Skeletal muscle satellite cell (primary cell): ENCODE results near the gene BBS10. TPM values are rescaled to one million over a fixed set of nuclear protein-coding genes. Genes with fewer than 3 reads are reported as not detected.
"Not testable (repeated sequence)": the region's sequence is repeated elsewhere in the genome, so short reads cannot be mapped to it uniquely, and the experiment has no call there.

ENCODE experiments used
- H3K27me3 ChIP-seq: 2 replicates; pipeline ENCODE4 v1.7.0; 2013; ENCODE audit warnings: low read length; ENCODE audit not compliant: control insufficient read depth, insufficient read depth
- H3K36me3 ChIP-seq: 2 replicates; pipeline ENCODE4 v1.7.0; 2013; ENCODE audit warnings: mild to moderate bottlenecking, control low read depth, low read length; ENCODE audit not compliant: insufficient read depth
- H3K4me1 ChIP-seq: 2 replicates; pipeline ENCODE4 v1.7.0; 2013; ENCODE audit warnings: low read length; ENCODE audit not compliant: control insufficient read depth, insufficient read depth
- H3K4me2 ChIP-seq: 2 replicates; pipeline ENCODE4 v1.7.0; 2013; ENCODE audit warnings: mild to moderate bottlenecking, low read length
- H3K4me3 ChIP-seq: 2 replicates; pipeline ENCODE4 v1.7.0; 2013; ENCODE audit warnings: low read length
- H3K9ac ChIP-seq: 2 replicates; pipeline ENCODE4 v1.7.0; 2013; ENCODE audit warnings: mild to moderate bottlenecking, low read depth, low read length, moderate library complexity
- H3K9me3 ChIP-seq: replicated peaks from 2 replicates; pipeline ENCODE4 v1.7.0; 2013; ENCODE audit warnings: mild to moderate bottlenecking, control low read depth, low read length
- total RNA-seq: library from RNA; depleted of rRNA; stranded (reverse); fragments of >200 nt; gene quantifications from 2 replicates; pipeline ENCODE4 v1.2.3, GENCODE V29; 2012; rRNA removed

BBS10 gene
- 8.4 and 9.0 TPM in 2 replicates for total RNA-seq

DNA sequence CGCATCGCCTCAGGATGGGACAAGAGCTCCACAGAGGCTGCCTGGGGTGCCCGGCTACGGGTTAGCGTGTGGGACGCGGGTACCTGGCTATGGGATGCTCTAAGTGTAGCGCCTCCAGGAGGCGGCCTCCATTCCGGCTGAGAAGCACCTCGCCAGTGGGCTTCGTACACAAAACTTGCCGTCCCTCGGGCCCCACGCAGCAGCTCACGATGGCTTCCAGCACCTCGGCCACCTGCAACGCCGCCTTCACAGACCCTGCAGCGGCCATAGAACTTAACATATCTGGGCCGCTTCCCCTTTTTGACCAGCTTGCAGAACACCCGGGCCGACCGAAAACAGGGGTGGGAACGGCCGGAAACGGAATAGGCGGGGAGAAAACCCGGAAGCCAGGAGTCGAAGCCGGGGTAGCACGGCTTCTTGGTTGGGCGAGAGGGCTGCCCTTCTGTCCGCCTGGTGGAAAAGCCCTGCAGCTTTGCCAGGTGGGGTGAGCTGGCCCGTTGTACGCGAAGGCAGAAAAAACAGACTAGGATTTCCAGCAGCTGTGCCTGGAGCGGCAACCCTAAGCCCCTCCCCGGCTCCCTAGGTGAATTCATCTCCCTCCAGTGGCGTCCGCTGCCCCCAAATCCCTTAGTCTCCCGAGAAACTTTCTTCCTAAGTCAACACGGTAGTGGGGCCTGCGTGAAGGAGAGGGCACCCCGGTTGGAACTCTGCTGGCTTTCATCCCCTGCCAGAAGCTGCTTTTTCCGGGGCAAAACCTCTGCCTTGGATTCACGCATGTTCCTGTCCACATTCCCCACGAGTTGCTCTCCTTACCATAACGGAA lies at the start of gene BBS10:
TSS of gene BBS10 (minus strand) at position 337 of the 823 bp plus-strand sequence. CDS start at position 280, 57 bp downstream.
- Histone ChIP-seq H3K9me3 (no peaks in the 10 kb centered on the region), H3K4me3 (peak within 1 kb of the TSS; percentile 90), H3K9ac (peak within 1 kb of the TSS; percentile 91), H3K4me2 (peak within 1 kb of the TSS; percentile 85), H3K27me3 (no peaks in the 10 kb centered on the region), H3K36me3 (no peaks in the 10 kb centered on the region), H3K4me1 (peaks cover 19% of the 10 kb centered on the region)

DNA sequence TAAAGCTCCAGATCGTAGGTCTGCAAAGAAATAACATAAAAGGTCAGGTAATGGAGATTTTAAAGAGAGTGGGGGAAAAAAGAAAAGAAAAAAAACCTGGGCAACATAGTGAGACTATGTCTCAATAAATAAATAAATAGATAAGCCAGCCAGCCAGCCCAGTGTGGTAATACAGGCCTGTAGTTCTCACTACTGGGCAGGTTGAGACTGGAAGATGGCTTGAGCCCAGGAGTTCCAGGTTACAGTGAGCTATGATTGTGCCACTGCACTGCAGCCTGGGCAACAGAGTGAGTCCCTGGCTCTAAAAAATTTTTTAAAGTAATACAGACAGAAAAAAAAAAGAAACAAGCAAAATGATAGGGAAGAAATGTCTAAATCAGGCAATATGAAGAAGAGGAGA lies 43.2 kb upstream of the BBS10 start:
- no peak overlapping the region for H3K4me2 ChIP-seq
- H3K4me1 ChIP-seq = no peaks in the 10 kb centered on the region
- H3K27me3 ChIP-seq = no peaks in the 10 kb centered on the region
- peaks cover 44% of the 10 kb centered on the region for H3K36me3 ChIP-seq
- H3K9me3 ChIP-seq = no peaks in the 10 kb centered on the region
- H3K4me3 ChIP-seq = no peak overlapping the region
- H3K9ac ChIP-seq = no peak overlapping the region

DNA sequence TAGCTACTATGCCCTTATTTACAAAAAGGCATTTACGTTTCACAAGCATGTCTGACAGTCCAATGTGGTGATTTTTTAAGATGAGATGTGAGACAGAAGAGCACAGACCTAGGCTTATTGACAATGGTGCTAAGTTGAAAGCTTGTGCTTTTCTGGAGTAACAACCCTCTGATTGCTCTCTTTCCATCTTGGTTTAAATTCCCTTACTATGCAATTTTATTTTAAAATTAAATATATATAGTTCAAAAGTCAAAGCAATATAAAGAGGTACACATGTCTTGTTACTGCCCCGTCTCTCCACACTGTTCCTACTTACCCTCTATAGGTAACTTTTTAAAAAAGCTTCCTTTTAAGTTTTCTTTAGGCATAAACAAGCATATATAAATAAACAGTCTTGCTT lies 39.4 kb upstream of the BBS10 start:
- H3K9me3 ChIP-seq = no peaks in the 10 kb centered on the region
- no peaks in the 10 kb centered on the region for H3K27me3 ChIP-seq
- no peak overlapping the region for H3K4me2 ChIP-seq
- no peak overlapping the region for H3K9ac ChIP-seq
- peaks cover 51% of the 10 kb centered on the region for H3K36me3 ChIP-seq
- no peaks in the 10 kb centered on the region for H3K4me1 ChIP-seq
- no peak overlapping the region for H3K4me3 ChIP-seq

DNA sequence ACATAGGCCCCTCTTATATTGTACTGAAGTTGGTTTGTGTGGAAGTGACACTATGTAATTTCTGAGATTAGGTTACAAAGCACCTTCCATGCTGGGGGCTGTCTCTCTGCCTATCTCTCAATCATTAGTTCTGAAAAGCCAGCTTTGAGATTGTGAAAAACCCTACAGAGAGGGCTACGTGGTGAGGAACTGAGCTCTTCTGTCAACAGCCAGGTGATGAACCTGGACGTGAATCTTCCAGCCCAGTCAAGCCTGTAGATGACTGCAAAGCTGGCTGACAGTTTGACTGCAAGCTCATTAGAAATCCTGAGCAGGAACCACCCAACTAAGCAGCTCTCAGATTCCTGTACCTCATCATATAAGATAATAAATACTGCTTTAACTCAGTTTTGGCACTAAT lies 36.3 kb upstream of the BBS10 start:
- H3K9me3 ChIP-seq = no peaks in the 10 kb centered on the region
- H3K4me3 ChIP-seq = no peak overlapping the region
- H3K4me1 ChIP-seq = no peaks in the 10 kb centered on the region
- H3K9ac ChIP-seq = no peak overlapping the region
- no peak overlapping the region for H3K4me2 ChIP-seq
- peaks cover 35% of the 10 kb centered on the region for H3K36me3 ChIP-seq
- H3K27me3 ChIP-seq = no peaks in the 10 kb centered on the region

DNA sequence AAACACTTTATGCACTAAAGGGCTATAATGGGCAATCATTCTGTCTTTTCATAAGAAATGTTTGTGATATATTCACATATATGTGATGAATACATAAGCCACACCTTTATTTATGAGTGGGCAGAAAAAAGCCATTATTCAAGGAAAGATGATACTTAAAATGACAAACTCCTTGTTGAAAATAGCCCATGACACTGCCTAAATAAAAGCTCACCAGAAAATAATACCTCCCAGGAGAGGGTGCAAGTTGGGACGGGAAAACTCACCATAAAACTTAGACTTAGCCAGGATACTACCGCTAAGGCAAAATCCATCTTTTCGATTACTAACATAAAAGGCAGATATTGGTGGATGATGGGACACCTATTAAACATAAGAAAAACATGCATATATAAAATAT lies 35.8 kb upstream of the BBS10 start:
- Histone ChIP-seq H3K4me3 (no peak overlapping the region), H3K4me1 (no peaks in the 10 kb centered on the region), H3K9me3 (no peaks in the 10 kb centered on the region), H3K36me3 (peaks cover 30% of the 10 kb centered on the region), H3K9ac (no peak overlapping the region), H3K4me2 (no peak overlapping the region), H3K27me3 (no peaks in the 10 kb centered on the region)

DNA sequence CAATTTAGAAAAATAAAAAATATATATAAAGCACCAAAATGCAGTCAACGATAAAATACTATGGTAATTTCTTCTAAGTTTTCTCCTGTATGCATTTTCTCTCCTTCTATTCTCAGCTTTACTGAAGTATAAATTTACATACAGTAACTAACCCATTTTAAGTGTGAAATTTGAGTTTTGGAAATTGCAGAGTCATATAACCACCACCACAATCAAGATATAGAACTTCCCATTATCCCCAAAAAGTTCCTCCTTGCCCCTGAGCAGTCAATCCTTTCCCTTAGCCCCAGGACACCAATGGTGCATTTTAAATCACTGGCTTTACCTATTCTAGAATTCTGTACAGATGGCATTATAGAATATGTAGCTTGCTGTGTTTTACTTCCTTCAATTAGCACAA lies 31.0 kb upstream of the BBS10 start:
- Histone ChIP-seq H3K27me3 (no peaks in the 10 kb centered on the region), H3K9me3 (no peaks in the 10 kb centered on the region), H3K4me2 (no peak overlapping the region), H3K4me1 (peaks cover 18% of the 10 kb centered on the region), H3K36me3 (peaks cover 21% of the 10 kb centered on the region), H3K4me3 (no peak overlapping the region), H3K9ac (no peak overlapping the region)

DNA sequence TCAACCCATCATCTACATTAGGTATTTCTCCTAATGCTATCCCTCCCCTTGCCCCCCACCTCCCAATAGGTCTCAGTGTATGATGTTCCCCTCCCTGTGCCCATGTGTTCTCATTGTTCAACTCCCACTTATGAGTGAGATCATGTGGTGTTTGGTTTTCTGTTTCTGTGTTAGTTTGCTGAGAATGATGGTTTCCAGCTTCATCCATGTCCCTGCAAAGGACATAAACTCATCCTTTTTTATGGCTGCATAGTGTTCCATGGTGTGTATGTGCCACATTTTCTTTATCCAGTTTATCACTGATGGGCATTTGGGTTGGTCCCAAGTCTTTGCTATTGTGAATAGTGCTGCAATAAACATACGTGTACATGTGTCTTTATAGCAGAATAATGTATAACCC lies 28.7 kb upstream of the BBS10 start:
- Histone ChIP-seq H3K4me1 (peaks cover 20% of the 10 kb centered on the region), H3K36me3 (peaks cover 27% of the 10 kb centered on the region)
- H3K4me3 ChIP-seq, H3K9ac ChIP-seq, H3K27me3 ChIP-seq, H3K9me3 ChIP-seq, H3K4me2 ChIP-seq: not testable (repeated sequence)

DNA sequence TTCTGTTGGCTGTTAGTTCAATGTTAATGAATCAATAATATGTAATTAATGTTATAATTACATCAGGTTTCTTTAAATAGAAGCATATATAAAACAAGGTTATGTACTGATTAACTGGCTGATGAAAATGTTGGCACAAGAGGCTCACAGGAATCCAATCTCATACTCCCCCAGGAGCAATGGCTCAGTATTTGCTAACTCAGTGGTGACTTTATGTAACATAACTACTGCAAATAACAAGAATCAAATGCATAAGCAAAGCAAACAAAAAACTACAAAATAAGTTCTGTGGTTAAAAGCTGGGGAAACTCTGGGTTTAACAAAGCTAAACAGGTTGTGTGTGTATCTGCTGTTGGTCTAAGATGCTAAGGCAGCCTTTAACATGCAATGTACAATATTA lies 27.7 kb upstream of the BBS10 start:
- Histone ChIP-seq H3K36me3 (peaks cover 29% of the 10 kb centered on the region), H3K9me3 (no peaks in the 10 kb centered on the region), H3K4me3 (no peak overlapping the region), H3K27me3 (no peaks in the 10 kb centered on the region), H3K4me1 (peaks cover 20% of the 10 kb centered on the region), H3K9ac (no peak overlapping the region), H3K4me2 (no peak overlapping the region)

DNA sequence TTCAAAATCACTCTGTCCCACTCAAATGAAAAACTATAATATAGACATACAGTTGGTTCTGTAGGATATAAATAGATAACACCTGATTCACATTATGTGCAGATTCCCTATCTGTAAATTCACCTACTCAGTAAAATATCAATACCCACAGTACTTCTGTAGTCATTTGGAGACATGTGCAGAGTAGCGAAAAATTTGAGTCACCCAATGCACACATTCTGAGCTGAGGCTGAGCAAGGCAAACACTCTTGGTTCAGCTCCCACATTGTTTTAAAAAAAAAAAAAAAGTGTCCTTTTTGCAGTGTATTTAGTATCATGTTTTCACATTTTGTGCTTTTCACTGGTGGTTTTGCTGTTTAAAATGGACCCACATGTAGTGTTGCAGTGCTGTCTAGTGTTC lies 27.3 kb upstream of the BBS10 start:
- Histone ChIP-seq H3K4me2 (no peak overlapping the region), H3K27me3 (no peaks in the 10 kb centered on the region), H3K9ac (no peak overlapping the region), H3K4me1 (peaks cover 20% of the 10 kb centered on the region), H3K4me3 (no peak overlapping the region), H3K9me3 (no peaks in the 10 kb centered on the region), H3K36me3 (peaks cover 31% of the 10 kb centered on the region)

DNA sequence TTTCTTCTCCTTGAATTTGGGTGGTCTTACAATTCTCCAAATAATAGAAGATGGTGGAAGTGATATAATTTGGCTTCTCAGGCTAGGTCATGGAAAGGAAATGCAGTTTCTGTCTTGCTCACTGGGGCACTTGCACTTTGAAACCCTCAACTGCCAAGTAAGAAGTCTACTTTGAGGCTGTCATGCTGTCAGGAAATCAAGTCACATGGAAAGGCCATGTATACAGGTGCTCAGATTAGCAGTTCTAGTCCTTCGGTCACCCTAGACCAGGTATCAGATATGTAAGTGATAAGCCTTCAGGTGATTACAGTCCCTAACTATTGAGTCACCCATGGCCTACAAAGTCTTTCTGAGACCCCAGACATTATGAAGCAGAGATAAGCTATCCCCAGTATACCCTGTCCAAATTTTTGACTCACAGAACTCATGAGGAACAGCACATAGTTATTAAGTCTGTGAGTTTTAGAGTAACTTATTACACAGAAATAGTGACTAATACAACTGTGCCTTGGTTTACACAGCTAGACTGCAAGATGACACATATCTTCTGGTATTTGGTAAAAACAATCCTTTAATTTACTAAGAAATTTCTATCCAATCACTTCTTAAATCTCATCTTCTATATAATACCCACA lies 26.3 kb upstream of the BBS10 start:
- peaks cover 40% of the 10 kb centered on the region for H3K36me3 ChIP-seq

DNA sequence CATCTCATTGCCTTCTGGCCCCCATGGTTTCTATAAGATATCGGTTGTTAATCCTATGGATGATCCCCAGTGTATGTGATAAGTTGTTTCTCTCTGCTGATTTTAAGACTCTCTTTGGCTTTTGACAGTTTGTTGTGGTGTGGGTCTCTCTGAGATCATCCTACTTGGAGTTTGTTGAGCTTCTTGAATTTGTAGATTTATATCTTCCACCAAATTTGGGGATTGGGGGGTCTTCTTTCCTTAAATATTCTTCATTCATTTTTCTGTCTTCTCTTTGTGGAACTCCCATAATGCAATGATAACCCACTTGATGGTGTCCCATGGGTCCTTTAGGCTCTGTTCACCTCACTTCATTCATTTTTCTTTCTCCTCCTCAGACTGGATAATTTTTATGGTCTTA lies 20.0 kb upstream of the BBS10 start:
- Histone ChIP-seq H3K4me2 (no peak overlapping the region), H3K9ac (no peak overlapping the region), H3K4me3 (no peak overlapping the region), H3K9me3 (no peaks in the 10 kb centered on the region), H3K36me3 (peaks cover 50% of the 10 kb centered on the region), H3K27me3 (no peaks in the 10 kb centered on the region), H3K4me1 (no peaks in the 10 kb centered on the region)

More for the DNA sequence above, 26.3 kb upstream of the BBS10 start:
- H3K9me3 ChIP-seq = no peaks in the 10 kb centered on the region
- H3K27me3 ChIP-seq = no peaks in the 10 kb centered on the region
- no peak overlapping the region for H3K9ac ChIP-seq
- no peak overlapping the region for H3K4me3 ChIP-seq
- H3K4me1 ChIP-seq = peaks cover 20% of the 10 kb centered on the region
- H3K4me2 ChIP-seq = no peak overlapping the region

DNA sequence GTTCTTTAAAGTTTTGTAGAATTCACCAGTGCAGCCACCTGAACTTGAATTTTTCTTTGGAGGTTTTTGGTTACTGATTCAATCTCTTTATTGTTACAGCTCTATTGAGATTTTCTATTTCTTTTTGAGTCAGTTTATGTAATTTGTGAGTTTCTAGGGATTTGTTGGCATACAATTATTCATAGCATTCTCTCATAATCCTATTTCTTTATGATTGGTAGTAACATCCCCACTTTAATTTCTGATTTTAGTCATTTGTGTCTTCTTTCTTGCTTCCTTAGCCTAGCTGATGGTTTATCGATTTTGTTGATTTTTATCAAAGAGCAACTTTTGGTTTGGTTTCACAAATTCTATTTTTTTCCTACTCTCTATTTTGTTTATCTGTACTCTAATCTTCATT lies 17.9 kb upstream of the BBS10 start:
- Histone ChIP-seq H3K36me3 (peaks cover 40% of the 10 kb centered on the region), H3K9ac (no peak overlapping the region)

More for the DNA sequence above, 17.9 kb upstream of the BBS10 start:
- H3K4me1 ChIP-seq = no peaks in the 10 kb centered on the region
- H3K9me3 ChIP-seq = no peaks in the 10 kb centered on the region
- H3K27me3 ChIP-seq = no peaks in the 10 kb centered on the region
- no peak overlapping the region for H3K4me3 ChIP-seq
- H3K4me2 ChIP-seq = no peak overlapping the region
